ENCODE data around the gene NUMB. TPM values are rescaled to one million over a fixed set of nuclear protein-coding genes. Genes with fewer than 3 reads are reported as not detected.

NUMB gene
- total and polyA plus RNA-seq, 4 donors, result 21.2 to 45.8 (median 26.1) TPM

GRCh38 chr14:73273799-73274198 lies 184.5 kb downstream of the NUMB start:
- Histone ChIP-seq H3K36me3 (ENCODE audit: control insufficient read depth in 4 of 4, insufficient read depth in 3 of 4, low read depth in 1 of 4, low read length in 3 of 4) (peaks cover 10 to 37% (median 27%) of the 10 kb centered on the region in 4 donors), H3K9ac (ENCODE audit: low read depth in 1 of 2, low read length in 2 of 2) (no peak overlapping the region), H3K4me3 (ENCODE audit: low read depth in 1 of 3, low read length in 3 of 3) (no peak overlapping the region), H3K27me3 (ENCODE audit: control insufficient read depth in 4 of 4, insufficient read depth in 4 of 4, low read length in 3 of 4) (no peaks in the 10 kb centered on the region), H3K27ac (ENCODE audit: low read depth in 1 of 2, low read length in 2 of 2) (no peak overlapping the region), H3K9me3 (ENCODE audit: control insufficient read depth in 4 of 4, low read length in 3 of 4) (no peaks in the 10 kb centered on the region), H3K4me1 (ENCODE audit: control insufficient read depth in 4 of 4, insufficient read depth in 4 of 4, low read length in 3 of 4) (peaks cover 0 to 14% (median 7%) of the 10 kb centered on the region in 4 donors)
- TF ChIP-seq EGR1 (IDR thresholded peaks at IDR 0.05; ENCODE audit: low read depth in 2 of 2), result no peak
- no peak for TF ChIP-seq MAX (IDR thresholded peaks at IDR 0.05)
- no peak for TF ChIP-seq RXRA (IDR thresholded peaks at IDR 0.05)
- no peak for TF ChIP-seq TAF1 (conservative IDR thresholded peaks at IDR 0.05)
- TF ChIP-seq JUND (IDR thresholded peaks at IDR 0.05), result no peak
- TF ChIP-seq REST (IDR thresholded peaks at IDR 0.05), result no peak
- no peak for TF ChIP-seq SP1 (IDR thresholded peaks at IDR 0.05)
- TF ChIP-seq ATF3 (IDR thresholded peaks at IDR 0.05), result no peak
- no peak for TF ChIP-seq FOXA1 (IDR thresholded peaks at IDR 0.05)
- no peak for TF ChIP-seq HNF4A (conservative IDR thresholded peaks at IDR 0.05)
- TF ChIP-seq RAD21 (IDR thresholded peaks at IDR 0.05), result no peak
- TF ChIP-seq GABPA (IDR thresholded peaks at IDR 0.05 in 1 of 2, conservative IDR thresholded peaks at IDR 0.05 in 1 of 2), result no peak
- no peak for DNase-seq (ENCODE audit: low spot score)
- WGBS, result 92% methylated on average over 4 of the region's 4 CpGs

- 90% methylated on average over 6 of the region's 6 CpGs for WGBS
- no peak for TF ChIP-seq MAX (IDR thresholded peaks at IDR 0.05)
- TF ChIP-seq NR2F2 (IDR thresholded peaks at IDR 0.05), result no peak
- no peak for TF ChIP-seq RAD21 (IDR thresholded peaks at IDR 0.05)
- TF ChIP-seq REST (IDR thresholded peaks at IDR 0.05), result no peak
- no peak for TF ChIP-seq GABPA (IDR thresholded peaks at IDR 0.05 in 1 of 2, conservative IDR thresholded peaks at IDR 0.05 in 1 of 2)
- no peak for TF ChIP-seq JUND (IDR thresholded peaks at IDR 0.05)
- TF ChIP-seq TAF1 (conservative IDR thresholded peaks at IDR 0.05), result no peak
- no peak for TF ChIP-seq ZBTB33 (IDR thresholded peaks at IDR 0.05)
- no peak for TF ChIP-seq ATF3 (IDR thresholded peaks at IDR 0.05)
- TF ChIP-seq EGR1 (IDR thresholded peaks at IDR 0.05; ENCODE audit: low read depth in 2 of 2), result no peak
- Histone ChIP-seq H3K4me1 (ENCODE audit: control insufficient read depth in 4 of 4, insufficient read depth in 4 of 4, low read length in 3 of 4) (peaks cover 0 to 14% (median 7%) of the 10 kb centered on the region in 4 donors), H3K36me3 (ENCODE audit: control insufficient read depth in 4 of 4, insufficient read depth in 3 of 4, low read depth in 1 of 4, low read length in 3 of 4) (peaks cover 9 to 34% (median 25%) of the 10 kb centered on the region in 4 donors), H3K4me3 (ENCODE audit: low read depth in 1 of 3, low read length in 3 of 3) (no peak overlapping the region), H3K27me3 (ENCODE audit: control insufficient read depth in 4 of 4, insufficient read depth in 4 of 4, low read length in 3 of 4) (no peaks in the 10 kb centered on the region), H3K9ac (ENCODE audit: low read depth in 1 of 2, low read length in 2 of 2) (no peak overlapping the region), H3K9me3 (ENCODE audit: control insufficient read depth in 4 of 4, low read length in 3 of 4) (no peaks in the 10 kb centered on the region), H3K27ac (ENCODE audit: low read depth in 1 of 2, low read length in 2 of 2) (no peak overlapping the region)
- no peak for DNase-seq (ENCODE audit: low spot score)
Observed at GRCh38 chr14:73272393-73272792, 186.0 kb downstream of the NUMB start.
